NCI-H128 (cell line): ENCODE measurements around the gene RNF10.
"Not testable (repeated sequence)": the region's sequence is repeated elsewhere in the genome, so short reads cannot be mapped to it uniquely, and the experiment has no call there.

Experiments used
- DNase-seq: peaks from one replicate; lab custom pipeline; 2025; ENCODE audit not compliant: unreplicated experiment; lab: John Stamatoyannopoulos, UW

RNF10 gene

GRCh38 chr12:120611534-120611933 is 77.4 kb downstream of the RNF10 start:
- DNase-seq = not testable (repeated sequence)

- DNase-seq = no peak
Observed at GRCh38 chr12:120614848-120615247, 80.7 kb downstream of the RNF10 start.

- not testable (repeated sequence) for DNase-seq
Observed at GRCh38 chr12:120617193-120617592, 83.0 kb downstream of the RNF10 start.

- not testable (repeated sequence) for DNase-seq
Observed at GRCh38 chr12:120617767-120618166, 83.6 kb downstream of the RNF10 start.

- DNase-seq = no peak
Observed at GRCh38 chr12:120618954-120619615, 84.9 kb downstream of the RNF10 start.

GRCh38 chr12:120620624-120621023 is 86.5 kb downstream of the RNF10 start:
- DNase-seq = no peak

GRCh38 chr12:120625557-120626419 is 91.6 kb downstream of the RNF10 start:
- no peak for DNase-seq
